Lung (tissue), 12 donors: ENCODE results near the gene RBFOX1. TPM values are rescaled to one million over a fixed set of nuclear protein-coding genes. Genes with fewer than 3 reads are reported as not detected.

ENCODE experiments used
- ATAC-seq: fragments of 200-7000 bp; cut with Tn5 transposase; one replicate; pipeline ENCODE4 v1.9.1; 2020; ENCODE audit warnings: moderate number of reproducible peaks; ENCODE audit not compliant: insufficient read depth, low FRiP score
- DNase-seq, 3 donors: peaks; one replicate each; pipeline ENCODE4 v3.0.0-alpha.2; 2013 to 2017
- H3K27ac ChIP-seq, 2 donors: one replicate each; pipeline ENCODE4 v1.5.1; 2013; ENCODE audit warnings: mild to moderate bottlenecking in 2 of 2, moderate library complexity in 2 of 2, control low read depth in 1 of 2, inconsistent platforms in 1 of 2, low read depth in 1 of 2, low read length in 1 of 2
- H3K27me3 ChIP-seq, 3 donors: one replicate each; pipeline ENCODE4 v1.5.1; 2013; ENCODE audit warnings: low read length in 2 of 3; ENCODE audit not compliant: control insufficient read depth in 3 of 3, insufficient read depth in 3 of 3
- H3K36me3 ChIP-seq, 4 donors: one replicate each; pipeline ENCODE4 v1.5.1; 2013; ENCODE audit warnings: low read length in 4 of 4, mild to moderate bottlenecking in 1 of 4, moderate library complexity in 1 of 4; ENCODE audit not compliant: control insufficient read depth in 4 of 4, insufficient read depth in 4 of 4
- H3K4me1 ChIP-seq, 5 donors: one replicate each; pipeline ENCODE4 v1.5.1; 2013; ENCODE audit warnings: low read length in 5 of 5, mild to moderate bottlenecking in 2 of 5, moderate library complexity in 1 of 5; ENCODE audit not compliant: control insufficient read depth in 5 of 5, insufficient read depth in 5 of 5
- H3K4me3 ChIP-seq: one replicate; pipeline ENCODE4 v1.5.1; 2013; ENCODE audit warnings: mild to moderate bottlenecking, control low read depth, moderate library complexity
- H3K9ac ChIP-seq, 2 donors: one replicate each; pipeline ENCODE4 v1.5.1; 2013; ENCODE audit warnings: low read length in 2 of 2, control low read depth in 1 of 2; ENCODE audit not compliant: insufficient read depth in 1 of 2
- H3K9me3 ChIP-seq, 4 donors: one replicate each; pipeline ENCODE4 v1.5.1; 2013; ENCODE audit warnings: low read length in 3 of 4, mild to moderate bottlenecking in 1 of 4, moderate library complexity in 1 of 4; ENCODE audit not compliant: control insufficient read depth in 4 of 4, insufficient read depth in 3 of 4
- CTCF ChIP-seq: IDR thresholded peaks from 2 replicates; pipeline ENCODE4 v1.5.1; 2012; ENCODE audit warnings: mild to moderate bottlenecking; ENCODE audit errors: control extremely low read depth, extremely low read depth
- WGBS, 2 donors: extraction: QIAGEN DNeasy Blood & Tissue Kit; methylation state at CpG; one replicate each; pipeline ENCODE4 v1.1.7; 2013; 5-methylcytosine and 5-hydroxymethylcytosine counted together
- polyA plus RNA-seq, 2 donors: library from polyadenylated mRNA; stranded (reverse); fragments of 200-250 nt; gene quantifications; one replicate each; pipeline ENCODE4 v1.2.1, GENCODE V29; 2013
- total RNA-seq, 2 donors: library from RNA; depleted of rRNA in 1 of 2; stranded (reverse); fragments of >200 nt in 1 of 2; gene quantifications; one replicate each; pipeline ENCODE4 v1.2.1, GENCODE V29; 2014 to 2021
- donor health status: control.
- donor health status: control.
- donor health status: Bipolar disorder and iron deficiency.
- donor health status: healthy.
- donor health status: DM: yes; HTN: yes; CAD: no.

RBFOX1 gene
- total and polyA plus RNA-seq, 4 donors: 0.55 to 3.0 TPM; not detected in 2

- TF ChIP-seq CTCF: no peak
- Histone ChIP-seq H3K9ac (no peak overlapping the region), H3K4me3 (no peak overlapping the region), H3K27ac (no peak overlapping the region), H3K36me3 (peaks cover 0 to 5% (median 0%) of the 10 kb centered on the region in 4 donors), H3K9me3 (no peaks in the 10 kb centered on the region), H3K27me3 (no peaks in the 10 kb centered on the region), H3K4me1 (no peaks in the 10 kb centered on the region)
- no peak for ATAC-seq
- DNase-seq: no peak
- WGBS, 2 donors: 84 to 88% methylated on average over 4 of the region's 4 CpGs
Measured at GRCh38 chr16:7675628-7676027, 343.0 kb downstream of the RBFOX1 start.

GRCh38 chr16:7680296-7680695 is 347.7 kb downstream of the RBFOX1 start:
- Histone ChIP-seq H3K4me3 (no peak overlapping the region), H3K9me3 (no peaks in the 10 kb centered on the region), H3K4me1 (no peaks in the 10 kb centered on the region), H3K36me3 (peaks cover 0 to 5% (median 0%) of the 10 kb centered on the region in 4 donors), H3K27ac (no peak overlapping the region), H3K9ac (no peak overlapping the region), H3K27me3 (no peaks in the 10 kb centered on the region)
- ATAC-seq: no peak
- no peak for DNase-seq
- no peak for TF ChIP-seq CTCF
- WGBS, 2 donors: 67 to 87% methylated on average over 4 of the region's 4 CpGs

- DNase-seq (no peak), ATAC-seq (no peak)
- Histone ChIP-seq H3K27me3 (no peaks in the 10 kb centered on the region), H3K9ac (no peak overlapping the region), H3K4me3 (no peak overlapping the region), H3K27ac (no peak overlapping the region), H3K9me3 (no peaks in the 10 kb centered on the region), H3K4me1 (peaks cover 0 to 2% (median 0%) of the 10 kb centered on the region in 5 donors), H3K36me3 (no peaks in the 10 kb centered on the region)
- WGBS, 2 donors: 59 to 75% methylated on average over 5 of the region's 5 CpGs
- TF ChIP-seq CTCF: no peak
Measured at GRCh38 chr16:7688811-7689210, 356.2 kb downstream of the RBFOX1 start.

GRCh38 chr16:7689234-7689633 is 356.6 kb downstream of the RBFOX1 start:
- H3K27me3 ChIP-seq: no peaks in the 10 kb centered on the region
- no peak overlapping the region for H3K4me3 ChIP-seq
- no peak overlapping the region for H3K9ac ChIP-seq
- H3K4me1 ChIP-seq: peaks cover 0 to 2% (median 0%) of the 10 kb centered on the region in 5 donors
- no peaks in the 10 kb centered on the region for H3K9me3 ChIP-seq
- ATAC-seq: no peak
- no peak for DNase-seq
- WGBS, 2 donors: 80 to 88% methylated on average over 1 of the region's 1 CpG
- no peak overlapping the region for H3K27ac ChIP-seq
- no peaks in the 10 kb centered on the region for H3K36me3 ChIP-seq
- no peak for TF ChIP-seq CTCF
